Peyer's patch (tissue), 4 donors: Measurements from ENCODE around the gene IL22RA1.

Experiments used
- POLR2A ChIP-seq, 2 donors: fragments of 450-650 bp; IDR thresholded peaks; one replicate each; pipeline ENCODE4 v1.5.1; 2017; ENCODE audit warnings: antibody characterized with exemption in 2 of 2, mild to moderate bottlenecking in 2 of 2, moderate library complexity in 2 of 2
- TF ChIP-seq, protein P1 (sequence below), 6 experiments: fragments of 450-650 bp in 4 of 6; fragments of 200-600 bp in 2 of 6; sonication (generic) in 1 of 6; IDR thresholded peaks; one replicate each; pipeline ENCODE4 v1.5.1; 2017 to 2019; ENCODE audit warnings: antibody characterized with exemption in 6 of 6, mild to moderate bottlenecking in 3 of 6, moderate library complexity in 1 of 6

DNA sequence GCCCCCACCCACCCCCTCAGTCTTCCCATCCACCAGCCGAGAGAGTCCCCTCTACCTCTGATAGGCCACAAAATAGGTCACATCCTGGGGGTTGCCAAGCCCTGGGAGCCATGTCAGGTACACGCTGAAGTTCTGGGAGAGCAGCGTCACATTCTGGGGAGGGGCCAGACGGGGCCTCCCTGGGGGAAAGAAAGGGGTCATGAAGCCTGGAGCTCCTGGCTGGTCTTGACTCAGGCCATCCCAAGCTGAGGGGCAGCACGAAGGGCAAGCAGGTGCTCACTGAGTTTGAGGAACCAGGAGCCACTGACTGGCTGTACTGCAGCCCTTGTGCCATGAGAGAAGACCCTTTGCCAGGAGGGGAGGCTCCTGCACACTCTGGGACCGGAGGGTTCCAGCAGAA, 37.7 kb upstream of the IL22RA1 start:
- TF ChIP-seq, protein P1, sequence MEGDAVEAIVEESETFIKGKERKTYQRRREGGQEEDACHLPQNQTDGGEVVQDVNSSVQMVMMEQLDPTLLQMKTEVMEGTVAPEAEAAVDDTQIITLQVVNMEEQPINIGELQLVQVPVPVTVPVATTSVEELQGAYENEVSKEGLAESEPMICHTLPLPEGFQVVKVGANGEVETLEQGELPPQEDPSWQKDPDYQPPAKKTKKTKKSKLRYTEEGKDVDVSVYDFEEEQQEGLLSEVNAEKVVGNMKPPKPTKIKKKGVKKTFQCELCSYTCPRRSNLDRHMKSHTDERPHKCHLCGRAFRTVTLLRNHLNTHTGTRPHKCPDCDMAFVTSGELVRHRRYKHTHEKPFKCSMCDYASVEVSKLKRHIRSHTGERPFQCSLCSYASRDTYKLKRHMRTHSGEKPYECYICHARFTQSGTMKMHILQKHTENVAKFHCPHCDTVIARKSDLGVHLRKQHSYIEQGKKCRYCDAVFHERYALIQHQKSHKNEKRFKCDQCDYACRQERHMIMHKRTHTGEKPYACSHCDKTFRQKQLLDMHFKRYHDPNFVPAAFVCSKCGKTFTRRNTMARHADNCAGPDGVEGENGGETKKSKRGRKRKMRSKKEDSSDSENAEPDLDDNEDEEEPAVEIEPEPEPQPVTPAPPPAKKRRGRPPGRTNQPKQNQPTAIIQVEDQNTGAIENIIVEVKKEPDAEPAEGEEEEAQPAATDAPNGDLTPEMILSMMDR (IDR thresholded peaks at IDR 0.05), result no peak
- no peak for TF ChIP-seq POLR2A (IDR thresholded peaks at IDR 0.05)
